Neural progenitor cell (in vitro differentiated cells): ENCODE measurements around the gene SPIRE1.

Experiments used
- EZH2phosphoT487 ChIP-seq: fragments of 200-600 bp; sonication (generic); IDR thresholded peaks from 2 replicates; pipeline ENCODE4 v1.6.1; 2017; ENCODE audit warnings: antibody characterized with exemption
- TF ChIP-seq, protein P1 (sequence below): fragments of 200-600 bp; sonication (generic); IDR thresholded peaks from 2 replicates; pipeline ENCODE4 v1.5.1; 2017; ENCODE audit warnings: antibody characterized with exemption, mild to moderate bottlenecking

DNA sequence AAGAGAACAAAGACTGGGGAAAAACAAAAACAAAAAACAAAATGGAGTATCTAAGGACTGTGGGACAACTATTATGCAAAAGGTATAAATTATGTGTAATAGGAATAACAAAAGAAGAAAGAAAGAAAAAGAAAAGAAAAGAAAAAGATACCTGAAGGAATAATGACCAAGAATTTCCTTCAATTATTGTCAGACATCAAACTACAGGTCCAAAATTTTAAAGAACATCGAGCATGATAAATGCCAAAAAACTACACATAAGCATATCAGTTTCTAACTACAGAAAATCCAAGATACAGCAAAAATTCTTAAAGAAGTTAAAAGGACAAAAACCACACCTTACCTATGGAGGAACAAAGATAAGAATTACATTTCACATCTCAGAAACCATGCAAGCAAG lies 93.0 kb downstream of the SPIRE1 start:
- TF ChIP-seq, protein P1, sequence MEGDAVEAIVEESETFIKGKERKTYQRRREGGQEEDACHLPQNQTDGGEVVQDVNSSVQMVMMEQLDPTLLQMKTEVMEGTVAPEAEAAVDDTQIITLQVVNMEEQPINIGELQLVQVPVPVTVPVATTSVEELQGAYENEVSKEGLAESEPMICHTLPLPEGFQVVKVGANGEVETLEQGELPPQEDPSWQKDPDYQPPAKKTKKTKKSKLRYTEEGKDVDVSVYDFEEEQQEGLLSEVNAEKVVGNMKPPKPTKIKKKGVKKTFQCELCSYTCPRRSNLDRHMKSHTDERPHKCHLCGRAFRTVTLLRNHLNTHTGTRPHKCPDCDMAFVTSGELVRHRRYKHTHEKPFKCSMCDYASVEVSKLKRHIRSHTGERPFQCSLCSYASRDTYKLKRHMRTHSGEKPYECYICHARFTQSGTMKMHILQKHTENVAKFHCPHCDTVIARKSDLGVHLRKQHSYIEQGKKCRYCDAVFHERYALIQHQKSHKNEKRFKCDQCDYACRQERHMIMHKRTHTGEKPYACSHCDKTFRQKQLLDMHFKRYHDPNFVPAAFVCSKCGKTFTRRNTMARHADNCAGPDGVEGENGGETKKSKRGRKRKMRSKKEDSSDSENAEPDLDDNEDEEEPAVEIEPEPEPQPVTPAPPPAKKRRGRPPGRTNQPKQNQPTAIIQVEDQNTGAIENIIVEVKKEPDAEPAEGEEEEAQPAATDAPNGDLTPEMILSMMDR, result no peak
- no peak for TF ChIP-seq EZH2phosphoT487
